GM12873 (cell line): Measurements from ENCODE around the gene DUS2.
A peak's percentile ranks its signal among the peaks of the same experiment; 100 is the strongest.

Experiments used
- TF ChIP-seq, protein P1 (sequence below): IDR thresholded peaks from 2 replicates; pipeline ENCODE4 v1.5.1; 2012; ENCODE audit warnings: low read depth, mild to moderate bottlenecking, moderate library complexity, low read length, control low read depth; ENCODE audit not compliant: insufficient read depth; ENCODE audit errors: missing control alignments

The DUS2 gene

DNA sequence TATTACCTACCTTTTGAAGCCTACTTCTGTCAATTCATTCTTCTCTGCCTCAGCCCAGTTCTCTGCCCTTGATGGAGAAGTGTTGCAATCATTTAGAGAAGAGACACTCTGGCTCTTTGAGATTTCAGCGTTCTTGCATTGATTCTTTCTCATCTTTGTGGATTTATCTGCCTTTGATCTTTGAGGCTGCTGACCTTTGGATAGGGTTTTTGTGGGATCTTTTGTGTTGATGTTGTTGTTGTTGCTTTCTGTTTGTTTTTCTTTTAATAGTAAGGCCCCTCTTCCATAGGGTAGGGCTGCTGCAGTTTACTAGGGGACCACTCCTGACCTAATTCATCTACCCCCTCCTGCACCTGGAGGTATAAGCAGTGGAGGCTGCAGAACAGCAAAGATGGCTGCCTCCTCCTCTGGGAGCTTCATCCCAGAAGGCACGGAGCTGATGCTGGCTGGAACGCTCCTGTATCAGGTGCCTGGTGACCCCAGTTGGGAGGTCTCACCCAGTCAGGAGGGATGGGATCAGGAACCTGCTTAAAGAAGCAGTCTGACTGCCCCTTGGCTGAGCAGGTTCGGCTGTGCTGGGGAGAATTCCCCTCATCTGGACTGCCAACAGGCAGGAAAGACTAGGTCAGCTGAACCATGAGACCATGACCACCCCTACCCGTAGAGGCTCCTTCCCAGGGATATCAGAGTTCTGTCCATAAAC, 90.1 kb downstream of the DUS2 start:
- TF ChIP-seq, protein P1, sequence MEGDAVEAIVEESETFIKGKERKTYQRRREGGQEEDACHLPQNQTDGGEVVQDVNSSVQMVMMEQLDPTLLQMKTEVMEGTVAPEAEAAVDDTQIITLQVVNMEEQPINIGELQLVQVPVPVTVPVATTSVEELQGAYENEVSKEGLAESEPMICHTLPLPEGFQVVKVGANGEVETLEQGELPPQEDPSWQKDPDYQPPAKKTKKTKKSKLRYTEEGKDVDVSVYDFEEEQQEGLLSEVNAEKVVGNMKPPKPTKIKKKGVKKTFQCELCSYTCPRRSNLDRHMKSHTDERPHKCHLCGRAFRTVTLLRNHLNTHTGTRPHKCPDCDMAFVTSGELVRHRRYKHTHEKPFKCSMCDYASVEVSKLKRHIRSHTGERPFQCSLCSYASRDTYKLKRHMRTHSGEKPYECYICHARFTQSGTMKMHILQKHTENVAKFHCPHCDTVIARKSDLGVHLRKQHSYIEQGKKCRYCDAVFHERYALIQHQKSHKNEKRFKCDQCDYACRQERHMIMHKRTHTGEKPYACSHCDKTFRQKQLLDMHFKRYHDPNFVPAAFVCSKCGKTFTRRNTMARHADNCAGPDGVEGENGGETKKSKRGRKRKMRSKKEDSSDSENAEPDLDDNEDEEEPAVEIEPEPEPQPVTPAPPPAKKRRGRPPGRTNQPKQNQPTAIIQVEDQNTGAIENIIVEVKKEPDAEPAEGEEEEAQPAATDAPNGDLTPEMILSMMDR, result no peak

DNA sequence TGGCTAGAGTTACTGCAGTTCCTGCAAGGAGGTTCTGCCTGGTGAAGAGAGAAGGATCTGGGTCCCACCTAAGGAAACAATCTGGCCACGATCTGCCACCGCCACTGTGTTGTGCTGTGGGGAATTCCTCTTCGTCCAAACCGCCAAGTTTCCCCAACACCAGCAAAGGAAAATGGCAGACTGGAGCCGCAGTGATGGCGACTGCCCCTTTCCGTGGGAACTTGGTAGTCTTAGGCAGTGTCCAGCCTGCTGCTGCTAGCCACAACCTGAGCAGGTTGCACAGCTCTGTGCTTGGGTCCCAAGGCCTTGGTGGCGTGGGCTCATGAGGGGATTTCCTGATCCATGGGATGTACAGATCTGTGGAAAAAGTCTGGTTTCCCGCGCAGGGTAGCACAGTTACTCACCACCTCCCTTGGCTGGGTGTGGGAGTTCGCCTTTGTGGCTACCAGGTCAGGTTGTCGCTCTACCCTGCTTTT, 90.7 kb downstream of the DUS2 start:
- TF ChIP-seq, protein P1, result no peak

DNA sequence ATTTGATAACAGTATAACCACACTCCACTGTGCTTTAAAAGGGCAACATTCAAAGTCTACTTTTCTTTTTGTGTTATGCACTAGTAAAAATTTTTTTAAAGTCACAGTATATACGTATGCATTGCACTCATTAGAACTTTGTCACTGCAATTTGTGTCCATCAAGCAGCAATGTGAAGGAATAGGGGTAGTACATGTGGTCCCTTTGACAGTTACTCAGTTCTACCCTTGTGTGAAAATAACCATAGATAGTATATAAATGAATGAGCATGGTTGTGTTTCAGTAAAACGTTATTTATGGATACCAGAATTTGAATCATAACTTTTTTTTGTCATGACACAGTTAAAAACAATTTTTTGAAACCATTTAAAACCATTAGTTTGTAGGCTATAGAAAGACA, 92.8 kb downstream of the DUS2 start:
- TF ChIP-seq, protein P1, result no peak

DNA sequence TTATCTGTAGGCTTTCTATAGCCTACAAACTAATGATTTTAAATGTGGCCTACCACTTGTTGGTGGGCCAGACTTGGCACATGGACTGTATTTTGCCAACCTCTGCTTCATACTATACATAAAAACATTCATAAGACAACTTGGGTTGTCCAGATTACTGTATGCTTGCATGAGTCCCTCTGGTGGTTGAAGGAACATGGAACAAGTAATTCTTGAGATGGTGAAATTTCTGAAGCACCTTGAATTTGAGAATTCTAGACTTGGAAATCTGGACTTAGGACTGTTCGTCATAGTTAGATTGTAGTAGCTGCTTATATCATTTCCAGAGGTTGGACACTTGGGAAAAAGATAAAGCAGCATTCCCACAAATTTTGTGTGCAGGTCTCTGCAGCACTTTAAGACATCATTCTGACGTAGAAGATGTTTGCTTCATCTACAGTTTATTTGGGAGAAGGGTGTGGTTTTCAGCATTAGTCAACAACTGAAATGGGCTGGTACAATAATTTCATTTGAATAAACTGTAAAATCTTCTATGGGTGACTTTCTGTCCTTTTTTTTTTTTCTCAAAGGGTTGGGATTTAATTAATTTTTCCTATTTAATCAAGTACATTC, 93.3 kb downstream of the DUS2 start:
- TF ChIP-seq, protein P1, result peak; percentile 64

DNA sequence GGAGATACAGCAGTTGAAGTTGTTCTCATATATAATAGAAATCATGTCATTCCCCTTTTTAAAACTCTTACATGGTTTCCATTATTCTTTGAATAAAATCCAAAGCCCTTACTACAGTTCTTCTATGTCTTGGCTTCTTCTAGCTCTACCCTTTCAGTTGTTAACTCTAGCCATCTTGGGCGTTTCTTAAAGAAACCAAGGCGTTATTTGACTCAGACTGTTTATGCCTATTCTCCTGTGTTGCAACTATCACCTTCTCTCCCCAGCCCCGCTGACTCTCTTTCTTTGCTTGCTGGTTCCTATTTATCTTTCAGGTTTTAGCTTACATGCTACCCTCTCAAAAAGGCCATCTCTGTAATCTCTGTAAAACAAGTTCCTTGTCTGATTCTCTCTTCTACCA, 94.8 kb downstream of the DUS2 start:
- TF ChIP-seq, protein P1, result no peak

DNA sequence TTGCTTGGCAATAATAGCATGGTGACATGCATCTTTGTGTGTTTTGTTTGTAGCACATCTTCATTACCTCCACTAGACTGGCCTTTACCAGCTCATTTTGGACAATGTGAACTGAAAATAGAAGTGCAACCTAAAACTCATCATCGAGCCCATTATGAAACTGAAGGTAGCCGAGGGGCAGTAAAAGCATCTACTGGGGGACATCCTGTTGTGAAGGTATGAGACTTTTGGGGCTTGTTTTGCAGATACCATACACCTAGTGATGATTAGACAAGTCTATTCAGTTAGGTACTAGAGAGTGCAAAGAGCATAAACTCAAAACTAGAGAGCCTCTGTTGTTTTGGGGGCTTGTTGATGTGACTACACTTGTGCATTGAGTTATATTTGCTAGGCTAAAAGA, 103.3 kb downstream of the DUS2 start:
- TF ChIP-seq, protein P1, result no peak

DNA sequence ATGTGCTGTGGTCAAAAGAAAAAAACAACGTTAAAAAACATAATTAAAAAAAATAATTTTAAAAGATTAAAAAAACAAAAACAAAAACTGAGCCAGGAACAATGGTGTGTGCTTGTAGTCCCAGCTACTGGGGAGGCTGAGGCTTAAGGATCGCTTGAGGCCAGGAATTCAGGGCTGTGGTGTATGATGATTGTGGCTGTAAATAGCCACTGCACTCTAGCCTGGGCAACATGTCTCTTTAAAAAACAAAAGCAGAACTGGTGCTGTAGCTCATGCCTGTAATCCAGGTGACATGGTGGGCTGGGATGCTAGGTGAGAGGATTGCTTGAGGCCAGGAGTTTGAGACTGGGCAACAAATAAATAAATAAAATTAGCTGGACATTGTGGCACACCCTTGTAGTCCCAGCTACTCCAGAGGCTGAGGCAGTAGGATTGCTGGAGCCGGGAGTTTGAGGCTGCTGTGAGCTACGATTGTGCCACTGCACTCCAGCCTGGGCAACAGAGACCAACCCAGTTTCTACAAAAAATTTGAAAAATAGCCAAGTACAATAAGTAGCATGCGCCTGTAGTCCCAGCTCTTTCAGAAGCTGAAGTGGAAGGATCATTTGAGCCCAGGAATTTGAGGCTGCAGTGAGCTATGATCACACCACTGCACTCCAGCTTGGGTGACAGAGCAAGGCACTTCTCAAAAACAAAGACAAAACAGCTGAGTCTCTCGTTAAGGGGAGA, 105.7 kb downstream of the DUS2 start:
- TF ChIP-seq, protein P1, result no peak
